ENCODE measurements around the gene GALNT1. TPM values are rescaled to one million over a fixed set of nuclear protein-coding genes. Genes with fewer than 3 reads are reported as not detected.

The GALNT1 gene
- total RNA-seq, 1 donor from 2014 or later: 77.4 TPM

DNA sequence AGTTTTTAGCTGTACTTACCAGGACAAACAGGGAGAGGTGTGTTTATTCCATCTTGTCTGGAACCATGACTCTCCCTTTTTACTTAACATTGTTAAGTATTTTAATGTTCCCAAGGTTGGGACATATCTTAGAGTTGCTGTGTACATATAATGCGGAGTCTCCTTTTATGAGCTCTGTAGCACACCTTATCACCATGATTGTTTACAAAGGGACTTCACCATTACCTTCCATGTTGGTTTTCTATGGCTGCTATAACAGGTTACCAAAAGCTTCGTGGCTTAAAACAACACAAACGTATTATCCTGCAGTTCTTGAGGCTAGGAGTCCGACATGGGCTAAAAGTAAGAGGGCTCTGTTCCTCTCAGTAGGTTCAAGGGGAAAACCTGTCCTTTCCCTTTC, 164.3 kb downstream of the GALNT1 start:
- Histone ChIP-seq H3K36me3 (ENCODE audit: control insufficient read depth, insufficient read depth, low read length) (no peaks in the 10 kb centered on the region), H3K27me3 (ENCODE audit: control insufficient read depth, insufficient read depth, low read length) (no peaks in the 10 kb centered on the region), H3K4me3 (ENCODE audit: low read depth, low read length) (no peak overlapping the region)
- FAIRE-seq (no peak), DNase-seq (ENCODE audit: low read depth) (no peak)
- TF ChIP-seq, protein P1, sequence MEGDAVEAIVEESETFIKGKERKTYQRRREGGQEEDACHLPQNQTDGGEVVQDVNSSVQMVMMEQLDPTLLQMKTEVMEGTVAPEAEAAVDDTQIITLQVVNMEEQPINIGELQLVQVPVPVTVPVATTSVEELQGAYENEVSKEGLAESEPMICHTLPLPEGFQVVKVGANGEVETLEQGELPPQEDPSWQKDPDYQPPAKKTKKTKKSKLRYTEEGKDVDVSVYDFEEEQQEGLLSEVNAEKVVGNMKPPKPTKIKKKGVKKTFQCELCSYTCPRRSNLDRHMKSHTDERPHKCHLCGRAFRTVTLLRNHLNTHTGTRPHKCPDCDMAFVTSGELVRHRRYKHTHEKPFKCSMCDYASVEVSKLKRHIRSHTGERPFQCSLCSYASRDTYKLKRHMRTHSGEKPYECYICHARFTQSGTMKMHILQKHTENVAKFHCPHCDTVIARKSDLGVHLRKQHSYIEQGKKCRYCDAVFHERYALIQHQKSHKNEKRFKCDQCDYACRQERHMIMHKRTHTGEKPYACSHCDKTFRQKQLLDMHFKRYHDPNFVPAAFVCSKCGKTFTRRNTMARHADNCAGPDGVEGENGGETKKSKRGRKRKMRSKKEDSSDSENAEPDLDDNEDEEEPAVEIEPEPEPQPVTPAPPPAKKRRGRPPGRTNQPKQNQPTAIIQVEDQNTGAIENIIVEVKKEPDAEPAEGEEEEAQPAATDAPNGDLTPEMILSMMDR (IDR thresholded peaks at IDR 0.05; ENCODE audit: insufficient read depth, low read length, severe bottlenecking): no peak

DNA sequence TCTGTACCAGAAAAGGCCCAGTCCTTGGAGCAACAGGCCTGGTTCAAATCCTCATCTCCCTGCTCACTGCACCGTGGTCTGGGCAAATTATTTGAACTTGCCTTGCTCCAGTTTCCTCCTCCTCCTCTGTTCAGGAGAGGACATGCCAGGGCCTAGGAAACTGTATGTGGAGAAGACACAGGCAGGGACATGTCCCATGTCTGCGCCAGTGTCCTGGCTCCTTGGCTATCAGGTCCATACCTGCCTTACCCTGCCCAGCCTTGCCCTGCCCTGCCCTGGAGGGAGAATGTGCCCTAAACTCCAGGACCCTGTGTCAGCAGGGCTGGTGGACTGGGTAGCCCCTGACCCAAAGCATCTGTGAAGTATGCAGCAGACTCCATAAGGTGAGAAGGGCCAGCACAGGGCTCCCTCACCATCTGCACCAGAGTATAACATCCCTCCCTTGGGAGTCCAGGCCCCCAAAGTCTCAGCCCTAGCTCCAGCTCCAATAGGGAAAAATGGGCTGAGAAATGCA, 165.3 kb downstream of the GALNT1 start:
- no peak overlapping the region for H3K4me3 ChIP-seq (ENCODE audit: low read depth, low read length)
- TF ChIP-seq, protein P1 (IDR thresholded peaks at IDR 0.05; ENCODE audit: insufficient read depth, low read length, severe bottlenecking): no peak
- FAIRE-seq (peak; percentile 73), DNase-seq (ENCODE audit: low read depth) (peak; percentile 72)
- no peaks in the 10 kb centered on the region for H3K27me3 ChIP-seq (ENCODE audit: control insufficient read depth, insufficient read depth, low read length)
- no peaks in the 10 kb centered on the region for H3K36me3 ChIP-seq (ENCODE audit: control insufficient read depth, insufficient read depth, low read length)

DNA sequence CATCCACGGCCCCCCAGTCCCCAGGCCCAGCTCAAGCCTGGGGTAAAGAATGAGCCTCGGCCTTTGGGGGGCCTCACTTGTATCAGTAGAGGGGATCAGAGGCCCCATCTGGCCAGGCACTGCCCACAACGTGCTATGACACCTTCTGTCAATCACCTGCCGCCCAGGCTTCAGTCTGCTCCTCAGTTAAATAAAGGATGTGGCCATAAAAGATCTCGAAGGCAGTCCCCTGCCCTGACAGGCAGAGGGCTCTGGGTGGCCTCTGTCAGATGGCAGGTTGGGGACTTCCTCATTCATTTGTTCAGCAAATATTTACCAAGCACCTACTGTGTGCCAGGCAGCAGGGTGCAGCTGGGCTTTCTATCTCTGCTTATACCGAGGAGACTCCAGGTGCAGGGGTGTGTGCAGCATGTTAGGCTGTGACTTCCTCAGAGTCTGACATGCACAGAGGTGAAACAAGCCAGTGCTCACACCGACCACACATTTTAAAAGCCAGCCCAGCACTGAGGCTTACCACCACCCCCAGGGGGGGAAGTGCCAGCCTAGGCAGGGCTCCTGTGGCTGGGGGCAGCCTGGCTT, 166.4 kb downstream of the GALNT1 start:
- TF ChIP-seq, protein P1 (IDR thresholded peaks at IDR 0.05; ENCODE audit: insufficient read depth, low read length, severe bottlenecking): no peak
- DNase-seq (ENCODE audit: low read depth) (no peak), FAIRE-seq (no peak)
- H3K36me3 ChIP-seq (ENCODE audit: control insufficient read depth, insufficient read depth, low read length): no peaks in the 10 kb centered on the region
- no peak overlapping the region for H3K4me3 ChIP-seq (ENCODE audit: low read depth, low read length)
- no peaks in the 10 kb centered on the region for H3K27me3 ChIP-seq (ENCODE audit: control insufficient read depth, insufficient read depth, low read length)

DNA sequence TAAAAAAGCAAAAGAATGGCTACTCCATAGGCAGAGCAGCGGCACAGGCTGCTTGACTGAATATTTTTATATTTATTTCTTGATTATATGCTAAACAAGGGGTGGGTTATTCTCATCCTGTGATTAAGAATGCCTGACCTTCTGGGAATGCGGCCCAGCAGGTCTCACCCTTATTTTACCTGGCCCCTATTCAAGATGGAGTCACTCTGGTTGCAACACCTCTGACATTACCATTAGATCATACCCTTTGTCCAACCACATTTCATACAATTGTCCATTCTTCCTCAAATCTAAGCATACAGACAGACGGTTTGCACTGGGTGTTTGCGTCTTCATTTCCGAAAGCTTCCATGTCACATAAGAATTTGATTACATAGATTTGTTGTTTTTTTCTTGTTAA, 168.2 kb downstream of the GALNT1 start:
- Histone ChIP-seq H3K4me3 (ENCODE audit: low read depth, low read length) (no peak overlapping the region), H3K27me3 (ENCODE audit: control insufficient read depth, insufficient read depth, low read length) (no peaks in the 10 kb centered on the region), H3K36me3 (ENCODE audit: control insufficient read depth, insufficient read depth, low read length) (no peaks in the 10 kb centered on the region)
- TF ChIP-seq, protein P1 (IDR thresholded peaks at IDR 0.05; ENCODE audit: insufficient read depth, low read length, severe bottlenecking): no peak
- DNase-seq (ENCODE audit: low read depth) (peak; percentile 83), FAIRE-seq (no peak)

DNA sequence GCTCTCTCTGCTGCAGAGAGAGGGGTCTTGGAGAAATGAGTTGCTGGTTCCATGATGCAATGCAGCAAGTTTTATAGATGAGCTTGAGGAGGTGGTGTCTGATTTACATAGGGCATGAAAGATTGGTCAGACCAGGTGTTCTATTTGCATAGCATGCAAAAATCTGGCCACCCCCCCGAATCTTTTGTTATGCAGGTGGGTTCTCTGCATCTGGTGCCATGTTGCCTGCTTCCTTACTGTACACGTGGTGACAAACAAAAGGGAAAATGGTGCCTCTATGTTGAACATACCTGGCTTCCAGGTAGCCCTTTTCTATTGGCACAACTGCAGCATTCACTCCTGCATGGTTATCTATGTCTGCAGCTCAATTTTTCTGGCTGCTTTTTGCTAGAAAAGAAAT, 169.4 kb downstream of the GALNT1 start:
- no peaks in the 10 kb centered on the region for H3K36me3 ChIP-seq (ENCODE audit: control insufficient read depth, insufficient read depth, low read length)
- no peak for DNase-seq (ENCODE audit: low read depth)
- FAIRE-seq: no peak
- TF ChIP-seq, protein P1 (IDR thresholded peaks at IDR 0.05; ENCODE audit: insufficient read depth, low read length, severe bottlenecking): no peak
- no peaks in the 10 kb centered on the region for H3K27me3 ChIP-seq (ENCODE audit: control insufficient read depth, insufficient read depth, low read length)
- H3K4me3 ChIP-seq (ENCODE audit: low read depth, low read length): no peak overlapping the region
